ENCODE measurements around the gene AXL. TPM values are rescaled to one million over a fixed set of nuclear protein-coding genes. Genes with fewer than 3 reads are reported as not detected.
A peak's percentile ranks its signal among the peaks of the same experiment; 100 is the strongest.
"Not testable (repeated sequence)": the region's sequence is repeated elsewhere in the genome, so short reads cannot be mapped to it uniquely, and the experiment has no call there.

Gene AXL
- total RNA-seq, 2 donors from 2014 or later: 0.17 to 0.44 TPM

GRCh38 chr19:41221514-41222205 lies 2.6 kb downstream of the AXL start:
- Mint-ChIP-seq H3K27me3 (ENCODE audit: low read depth) (peaks cover 30% of the 10 kb centered on the region), H3K27ac (no peak overlapping the region), H3K9me3 (no peaks in the 10 kb centered on the region), H3K4me3 (no peak overlapping the region), H3K4me1 (ENCODE audit: low read depth) (peaks cover 41% of the 10 kb centered on the region), H3K36me3 (ENCODE audit: insufficient read depth in 2 of 2) (peaks cover 1 to 3% of the 10 kb centered on the region in 2 donors)
- ATAC-seq (replicated peaks in 1 of 2) (no peak), DNase-seq (no peak)

GRCh38 chr19:41222240-41222639 lies 3.2 kb downstream of the AXL start:
- H3K4me1 Mint-ChIP-seq (ENCODE audit: low read depth): peaks cover 46% of the 10 kb centered on the region
- H3K9me3 Mint-ChIP-seq: no peaks in the 10 kb centered on the region
- H3K36me3 Mint-ChIP-seq (ENCODE audit: insufficient read depth in 2 of 2): peaks cover 1 to 3% of the 10 kb centered on the region in 2 donors
- H3K4me3 Mint-ChIP-seq: no peak overlapping the region
- ATAC-seq (replicated peaks in 1 of 2): no peak
- DNase-seq: no peak
- H3K27me3 Mint-ChIP-seq (ENCODE audit: low read depth): peaks cover 30% of the 10 kb centered on the region
- no peak overlapping the region for H3K27ac Mint-ChIP-seq

GRCh38 chr19:41223431-41224234 lies 4.6 kb downstream of the AXL start:
- H3K27ac Mint-ChIP-seq: no peak overlapping the region
- DNase-seq: peak in 1 of 2 donors; percentile 38
- H3K4me1 Mint-ChIP-seq (ENCODE audit: low read depth): peaks cover 43% of the 10 kb centered on the region
- H3K27me3 Mint-ChIP-seq (ENCODE audit: low read depth): peaks cover 25% of the 10 kb centered on the region
- H3K4me3 Mint-ChIP-seq: no peak overlapping the region
- H3K36me3 Mint-ChIP-seq (ENCODE audit: insufficient read depth in 2 of 2): peaks cover 1 to 3% of the 10 kb centered on the region in 2 donors
- ATAC-seq (replicated peaks in 1 of 2): peak in 1 of 2 donors; percentile 10
- no peaks in the 10 kb centered on the region for H3K9me3 Mint-ChIP-seq

- peaks cover 16% of the 10 kb centered on the region for H3K27me3 Mint-ChIP-seq (ENCODE audit: low read depth)
- no peak overlapping the region for H3K27ac Mint-ChIP-seq
- ATAC-seq (replicated peaks in 1 of 2) (no peak), DNase-seq (no peak)
- H3K36me3 Mint-ChIP-seq (ENCODE audit: insufficient read depth in 2 of 2): peaks cover 1 to 3% of the 10 kb centered on the region in 2 donors
- peaks cover 40% of the 10 kb centered on the region for H3K4me1 Mint-ChIP-seq (ENCODE audit: low read depth)
- H3K9me3 Mint-ChIP-seq: no peaks in the 10 kb centered on the region
- no peak overlapping the region for H3K4me3 Mint-ChIP-seq
Measured at GRCh38 chr19:41224632-41225031, 5.6 kb downstream of the AXL start.

GRCh38 chr19:41225238-41226052 lies 6.4 kb downstream of the AXL start:
- ATAC-seq (replicated peaks in 1 of 2) (peak; percentile 89 to 90), DNase-seq (peak; percentile 61 to 79)
- no peaks in the 10 kb centered on the region for H3K9me3 Mint-ChIP-seq
- peak overlapping the region; percentile 76 to 87 for H3K4me3 Mint-ChIP-seq
- peak overlapping the region; percentile 51 for H3K27ac Mint-ChIP-seq
- peaks cover 40% of the 10 kb centered on the region for H3K4me1 Mint-ChIP-seq (ENCODE audit: low read depth)
- H3K36me3 Mint-ChIP-seq (ENCODE audit: insufficient read depth in 2 of 2): peaks cover 0 to 3% of the 10 kb centered on the region in 2 donors
- peaks cover 11% of the 10 kb centered on the region for H3K27me3 Mint-ChIP-seq (ENCODE audit: low read depth)

- Mint-ChIP-seq H3K27ac (no peak overlapping the region), H3K9me3 (no peaks in the 10 kb centered on the region), H3K27me3 (ENCODE audit: low read depth) (peaks cover 11% of the 10 kb centered on the region), H3K36me3 (ENCODE audit: insufficient read depth in 2 of 2) (peaks cover 0 to 3% of the 10 kb centered on the region in 2 donors), H3K4me1 (ENCODE audit: low read depth) (peaks cover 40% of the 10 kb centered on the region), H3K4me3 (peak overlapping the region; percentile 83 to 87)
- DNase-seq (peak; percentile 45 to 62), ATAC-seq (replicated peaks in 1 of 2) (peak; percentile 23 to 38)
Measured at GRCh38 chr19:41226053-41226873, 7.2 kb downstream of the AXL start.

- DNase-seq: peak; percentile 9 to 13
- Mint-ChIP-seq H3K36me3 (ENCODE audit: insufficient read depth in 2 of 2) (peaks cover 0 to 3% of the 10 kb centered on the region in 2 donors), H3K27me3 (ENCODE audit: low read depth) (peaks cover 11% of the 10 kb centered on the region), H3K4me3 (peak overlapping the region; percentile 83 to 87), H3K27ac (no peak overlapping the region), H3K4me1 (ENCODE audit: low read depth) (peaks cover 40% of the 10 kb centered on the region), H3K9me3 (no peaks in the 10 kb centered on the region)
- ATAC-seq (replicated peaks in 1 of 2): peak; percentile 5 to 23
Measured at GRCh38 chr19:41226874-41227390, 7.9 kb downstream of the AXL start.

GRCh38 chr19:41228486-41228885 lies 9.5 kb downstream of the AXL start:
- H3K4me3 Mint-ChIP-seq: no peak overlapping the region
- DNase-seq: no peak
- H3K36me3 Mint-ChIP-seq (ENCODE audit: insufficient read depth in 2 of 2): peaks cover 0 to 3% of the 10 kb centered on the region in 2 donors
- ATAC-seq (replicated peaks in 1 of 2): no peak
- H3K27ac Mint-ChIP-seq: no peak overlapping the region
- peaks cover 33% of the 10 kb centered on the region for H3K4me1 Mint-ChIP-seq (ENCODE audit: low read depth)
- H3K27me3 Mint-ChIP-seq (ENCODE audit: low read depth): peaks cover 7% of the 10 kb centered on the region
- no peaks in the 10 kb centered on the region for H3K9me3 Mint-ChIP-seq

GRCh38 chr19:41229338-41229737 lies 10.3 kb downstream of the AXL start:
- not testable (repeated sequence) for H3K27me3 Mint-ChIP-seq (ENCODE audit: low read depth); ATAC-seq (replicated peaks in 1 of 2); H3K9me3 Mint-ChIP-seq; DNase-seq; H3K4me3 Mint-ChIP-seq; H3K36me3 Mint-ChIP-seq (ENCODE audit: insufficient read depth in 2 of 2); H3K27ac Mint-ChIP-seq
- H3K4me1 Mint-ChIP-seq (ENCODE audit: low read depth): peaks cover 25% of the 10 kb centered on the region

GRCh38 chr19:41230067-41230857 lies 11.2 kb downstream of the AXL start:
- Mint-ChIP-seq H3K27ac (no peak overlapping the region), H3K4me1 (ENCODE audit: low read depth) (peaks cover 17% of the 10 kb centered on the region), H3K4me3 (no peak overlapping the region), H3K9me3 (no peaks in the 10 kb centered on the region), H3K36me3 (ENCODE audit: insufficient read depth in 2 of 2) (peaks cover 0 to 3% of the 10 kb centered on the region in 2 donors), H3K27me3 (ENCODE audit: low read depth) (no peaks in the 10 kb centered on the region)
- ATAC-seq (replicated peaks in 1 of 2): no peak
- DNase-seq: no peak

- Mint-ChIP-seq H3K27me3 (ENCODE audit: low read depth) (no peaks in the 10 kb centered on the region), H3K36me3 (ENCODE audit: insufficient read depth in 2 of 2) (no peaks in the 10 kb centered on the region), H3K4me1 (ENCODE audit: low read depth) (no peaks in the 10 kb centered on the region), H3K4me3 (no peak overlapping the region), H3K27ac (no peak overlapping the region), H3K9me3 (no peaks in the 10 kb centered on the region)
- no peak for DNase-seq
- no peak for ATAC-seq (replicated peaks in 1 of 2)
Measured at GRCh38 chr19:41232686-41233085, 13.7 kb downstream of the AXL start.

All from activated T-cell treated with anti-CD3 and anti-CD28 coated beads, Interleukin-2, amount 50 U/mL, for 72 hours (primary cell).